GM12872 (cell line): ENCODE measurements around the gene COQ8A.

Experiments
- TF ChIP-seq, protein P1 (sequence below): IDR thresholded peaks from 3 replicates; pipeline ENCODE4 v1.5.1; 2011; ENCODE audit warnings: low read depth, mild to moderate bottlenecking, low read length, moderate library complexity; ENCODE audit not compliant: insufficient read depth

The COQ8A gene

DNA sequence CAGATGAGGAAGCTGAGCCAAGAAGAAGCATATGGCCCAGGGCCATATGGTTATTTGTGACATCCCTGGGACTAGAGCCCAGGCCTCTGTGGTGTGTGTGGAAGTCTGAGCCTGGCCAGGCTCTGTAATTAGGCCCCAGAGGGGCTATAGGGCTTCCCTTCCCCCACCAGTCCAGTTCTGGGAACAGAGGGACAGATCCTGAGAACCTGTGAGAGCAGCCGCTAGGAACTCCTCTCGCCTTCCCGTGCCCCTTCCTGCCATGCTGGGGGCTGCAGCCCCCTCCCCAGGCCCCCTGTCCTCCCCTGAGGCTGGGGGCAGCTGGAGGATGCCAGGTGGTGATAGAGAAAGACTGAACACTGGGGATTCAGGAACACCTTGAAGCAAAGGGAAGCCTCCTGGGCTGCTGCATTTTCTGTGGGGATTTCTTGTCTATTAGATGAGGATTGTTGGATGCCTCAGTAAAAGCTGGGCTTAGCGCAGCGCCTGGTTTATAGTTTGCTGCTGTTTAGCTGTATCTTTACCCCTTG lies 33.3 kb downstream of the COQ8A start:
- TF ChIP-seq, protein P1, sequence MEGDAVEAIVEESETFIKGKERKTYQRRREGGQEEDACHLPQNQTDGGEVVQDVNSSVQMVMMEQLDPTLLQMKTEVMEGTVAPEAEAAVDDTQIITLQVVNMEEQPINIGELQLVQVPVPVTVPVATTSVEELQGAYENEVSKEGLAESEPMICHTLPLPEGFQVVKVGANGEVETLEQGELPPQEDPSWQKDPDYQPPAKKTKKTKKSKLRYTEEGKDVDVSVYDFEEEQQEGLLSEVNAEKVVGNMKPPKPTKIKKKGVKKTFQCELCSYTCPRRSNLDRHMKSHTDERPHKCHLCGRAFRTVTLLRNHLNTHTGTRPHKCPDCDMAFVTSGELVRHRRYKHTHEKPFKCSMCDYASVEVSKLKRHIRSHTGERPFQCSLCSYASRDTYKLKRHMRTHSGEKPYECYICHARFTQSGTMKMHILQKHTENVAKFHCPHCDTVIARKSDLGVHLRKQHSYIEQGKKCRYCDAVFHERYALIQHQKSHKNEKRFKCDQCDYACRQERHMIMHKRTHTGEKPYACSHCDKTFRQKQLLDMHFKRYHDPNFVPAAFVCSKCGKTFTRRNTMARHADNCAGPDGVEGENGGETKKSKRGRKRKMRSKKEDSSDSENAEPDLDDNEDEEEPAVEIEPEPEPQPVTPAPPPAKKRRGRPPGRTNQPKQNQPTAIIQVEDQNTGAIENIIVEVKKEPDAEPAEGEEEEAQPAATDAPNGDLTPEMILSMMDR: no peak

DNA sequence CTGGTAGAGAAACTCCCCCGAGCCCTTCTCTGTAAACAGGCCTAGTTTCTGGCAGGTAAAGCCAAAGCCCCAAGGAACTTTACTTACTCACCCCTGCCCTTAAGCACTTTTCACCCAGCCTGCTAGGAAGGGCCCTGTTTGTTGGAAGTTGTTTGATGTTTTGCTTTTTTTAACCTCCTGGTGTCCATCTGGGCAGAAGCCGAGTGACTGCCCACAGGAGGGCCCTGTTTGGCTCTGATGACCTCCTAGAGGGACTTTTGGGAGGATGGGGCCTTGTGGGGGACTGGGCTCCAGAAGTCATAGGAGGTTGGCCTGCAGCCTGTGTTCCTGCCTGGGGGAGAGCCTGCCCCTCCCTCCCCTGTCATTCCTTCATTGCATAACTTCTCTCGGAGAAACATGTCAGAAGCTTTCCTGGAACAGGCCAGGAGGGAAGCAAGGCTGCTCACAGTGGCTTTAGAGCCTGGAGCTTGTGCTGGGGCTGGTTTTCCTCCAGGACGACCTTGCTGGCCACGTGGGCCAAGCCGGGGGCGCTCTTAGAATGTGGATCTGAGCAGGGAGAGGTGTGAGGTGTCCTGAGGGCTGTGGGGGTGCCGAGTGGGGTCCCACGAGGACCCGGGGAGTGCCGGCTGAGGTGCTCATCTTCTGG lies 33.9 kb downstream of the COQ8A start:
- TF ChIP-seq, protein P1: no peak

DNA sequence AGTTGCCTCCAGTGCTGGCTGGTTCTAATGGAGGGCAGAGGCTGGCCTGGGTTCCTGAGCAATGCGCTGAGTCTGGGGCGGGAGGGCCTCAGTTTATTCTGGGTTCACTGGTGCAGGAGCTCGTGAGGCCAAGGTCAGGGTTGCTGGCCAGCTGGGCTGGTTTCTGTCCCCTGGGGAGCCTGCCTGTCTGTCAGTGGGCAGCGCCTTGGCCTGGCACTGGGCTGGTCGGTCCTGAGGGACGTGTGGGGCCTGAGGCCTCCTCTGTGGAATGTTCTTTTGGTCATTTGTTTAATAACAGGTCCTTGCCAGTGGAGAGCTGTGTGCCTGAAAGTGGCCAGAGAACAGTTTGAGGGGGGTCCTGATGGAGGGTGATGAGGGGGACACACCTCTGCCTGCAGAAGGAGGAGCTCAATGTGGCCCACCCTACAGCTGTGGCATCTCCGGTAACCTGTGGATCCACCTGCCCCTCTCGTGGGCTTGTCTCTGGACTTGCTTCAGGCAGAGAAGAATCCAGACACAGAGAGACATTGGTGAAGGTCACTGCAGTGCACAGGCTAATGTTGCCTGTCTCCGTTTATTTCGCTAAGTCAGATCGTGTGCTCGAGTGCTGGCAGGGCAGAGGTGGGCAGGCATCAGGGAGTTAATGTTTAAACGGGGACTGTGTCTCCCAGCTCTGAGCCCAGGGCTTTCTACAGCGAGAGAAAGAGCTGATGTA lies 34.6 kb downstream of the COQ8A start:
- TF ChIP-seq, protein P1: no peak

DNA sequence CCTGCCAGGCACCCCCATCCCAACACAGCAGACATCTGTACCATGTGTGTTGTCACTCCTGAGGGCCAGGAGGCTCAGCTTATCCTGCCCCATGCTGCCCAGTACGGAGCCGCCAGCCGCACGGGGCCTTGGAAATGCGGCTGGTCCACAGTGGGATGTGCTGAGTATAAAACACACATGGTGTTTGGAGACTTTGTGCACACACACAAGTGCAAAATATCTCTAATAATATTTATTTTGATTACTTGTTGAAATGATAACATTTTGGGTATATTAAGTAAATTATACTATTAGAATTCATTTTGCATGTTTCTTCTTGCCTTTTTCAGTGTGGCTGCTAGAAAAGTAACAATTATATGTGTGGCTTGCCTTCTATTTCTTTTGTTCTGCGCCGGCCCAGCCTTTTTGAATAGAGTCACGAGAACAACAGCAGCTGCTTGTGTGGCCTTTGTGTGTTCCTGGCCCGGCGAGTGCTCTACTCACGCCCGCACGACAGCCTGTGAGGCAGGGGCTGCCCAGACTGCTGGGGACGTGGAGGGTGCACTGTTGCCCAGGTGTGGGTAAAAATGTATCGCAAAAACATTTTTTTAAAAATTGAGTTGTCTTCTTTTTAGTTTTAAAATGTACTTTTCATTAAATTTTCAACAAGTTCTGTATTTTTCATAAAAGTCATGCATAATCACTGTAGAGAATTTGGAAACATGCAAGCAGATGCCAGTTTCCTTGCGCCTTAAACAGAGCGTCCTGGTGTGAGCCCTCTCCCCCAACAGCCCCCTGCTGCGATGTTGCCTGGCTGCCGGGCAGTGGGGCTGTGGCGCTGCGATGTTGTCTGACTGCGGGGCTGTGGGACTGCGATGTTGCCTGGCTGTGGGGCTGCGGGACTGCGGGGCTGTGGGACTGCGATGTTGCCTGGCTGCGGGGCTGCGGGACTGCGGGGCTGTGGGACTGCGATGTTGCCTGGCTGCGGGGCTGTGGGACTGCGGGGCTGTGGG lies 35.5 kb downstream of the COQ8A start:
- TF ChIP-seq, protein P1: no peak

DNA sequence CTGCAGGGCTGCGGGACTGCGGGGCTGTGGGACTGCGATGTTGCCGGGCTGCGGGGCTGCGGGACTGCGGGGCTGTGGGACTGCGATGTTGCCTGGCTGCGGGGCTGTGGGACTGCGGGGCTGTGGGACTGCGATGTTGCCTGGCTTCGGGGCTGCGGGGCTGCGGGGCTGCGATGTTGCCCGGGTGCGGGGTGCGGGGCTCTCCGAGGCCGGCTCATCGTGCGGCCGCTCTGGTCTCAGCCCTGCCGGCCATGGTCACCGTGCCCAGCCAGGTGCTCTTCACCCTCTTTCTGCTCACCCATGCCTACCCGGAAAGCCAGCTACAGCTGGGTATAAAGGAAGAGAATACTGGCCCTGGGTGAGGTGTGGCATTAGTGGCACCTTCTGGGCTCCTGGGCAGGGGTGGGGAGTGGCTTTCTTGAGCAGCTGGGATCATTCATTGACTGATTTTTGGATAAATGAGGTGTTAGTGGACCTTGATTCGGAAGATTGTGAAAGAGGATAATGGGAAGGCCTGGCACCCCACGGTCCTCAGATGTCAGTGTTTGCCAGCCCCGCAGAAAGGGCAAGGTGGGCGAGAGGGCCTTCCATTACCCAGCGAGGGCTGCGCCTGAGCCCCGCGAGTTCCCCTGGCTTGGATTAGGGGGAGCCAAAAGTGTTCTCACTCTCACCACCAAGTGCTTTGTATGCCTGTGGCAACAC lies 36.3 kb downstream of the COQ8A start:
- TF ChIP-seq, protein P1: no peak

DNA sequence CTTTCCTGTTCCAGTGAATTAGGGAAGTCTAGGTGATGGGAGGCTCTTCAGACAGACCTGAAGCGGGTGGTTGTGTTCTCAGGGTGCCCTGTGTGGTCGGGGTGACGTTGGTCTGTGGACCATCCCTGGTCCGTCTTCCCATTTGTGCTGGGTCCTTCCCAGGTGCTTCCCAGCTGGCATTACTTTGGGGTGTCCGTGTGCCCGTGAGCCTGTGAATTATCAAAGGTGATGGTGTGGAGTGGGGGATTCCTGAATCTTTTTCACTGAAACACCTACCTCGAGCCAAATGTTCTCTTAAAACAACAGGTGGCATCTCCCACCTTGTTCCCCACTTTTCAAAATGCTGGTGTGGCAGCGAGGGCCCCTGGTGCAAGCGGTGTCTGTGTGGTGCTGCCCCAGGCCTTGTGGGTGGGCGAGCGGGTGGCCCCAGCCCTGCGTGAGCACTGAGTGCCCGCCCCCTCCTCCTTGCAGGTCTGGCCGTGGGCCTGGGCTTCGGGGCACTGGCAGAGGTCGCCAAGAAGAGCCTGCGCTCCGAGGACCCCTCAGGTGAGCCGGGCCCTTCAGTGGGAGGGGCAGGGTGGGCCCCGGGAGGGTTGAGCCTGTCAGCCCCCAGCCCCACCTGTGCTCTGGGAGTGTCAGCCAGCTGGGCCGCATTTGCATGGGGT lies 37.0 kb downstream of the COQ8A start:
- TF ChIP-seq, protein P1: no peak
